Heart right ventricle (tissue), 16 donors: ENCODE data around the gene PRELID3B. TPM values are rescaled to one million over a fixed set of nuclear protein-coding genes. Genes with fewer than 3 reads are reported as not detected.

Experiments
- ATAC-seq, 8 donors: fragments of 200-7000 bp; cut with Tn5 transposase; one replicate each; pipeline ENCODE4 v1.9.1; 2020; ENCODE audit warnings: mild to moderate bottlenecking in 8 of 8, moderate library complexity in 8 of 8, moderate number of reproducible peaks in 1 of 8
- DNase-seq, 2 donors: peaks; one replicate each; pipeline ENCODE4 v3.0.0-alpha.2; 2020
- H3K27ac ChIP-seq, 10 donors: fragments of 200-600 bp; sonication (generic) in 2 of 10; one replicate each; pipeline versions ENCODE4 v1.5.0 to v1.8.0; 2020 to 2022; ENCODE audit warnings: mild to moderate bottlenecking in 3 of 10
- H3K27me3 ChIP-seq, 7 donors: fragments of 200-600 bp; one replicate each; pipeline ENCODE4 v1.8.0; 2021 to 2022; ENCODE audit warnings: mild to moderate bottlenecking in 2 of 7
- H3K36me3 ChIP-seq, 9 donors: fragments of 200-600 bp; sonication (generic) in 1 of 9; one replicate each; pipeline versions ENCODE4 v1.5.0 to v1.8.0; 2020 to 2022; ENCODE audit warnings: mild to moderate bottlenecking in 2 of 9
- H3K4me1 ChIP-seq, 9 donors: fragments of 200-600 bp; sonication (generic) in 1 of 9; one replicate each; pipeline versions ENCODE4 v1.5.0 to v1.8.0; 2020 to 2022; ENCODE audit warnings: mild to moderate bottlenecking in 4 of 9
- H3K4me3 ChIP-seq, 10 donors: fragments of 200-600 bp; sonication (generic) in 2 of 10; one replicate each; pipeline versions ENCODE4 v1.5.0 to v1.8.0; 2020 to 2022; ENCODE audit warnings: mild to moderate bottlenecking in 7 of 10, moderate library complexity in 2 of 10
- H3K9me3 ChIP-seq, 11 donors: fragments of 200-600 bp in 10 of 11; sonication (generic) in 2 of 11; one replicate each; pipeline versions ENCODE4 v1.5.0 to v1.8.0; 2013 to 2022; ENCODE audit warnings: mild to moderate bottlenecking in 2 of 11, control low read depth in 1 of 11, moderate library complexity in 1 of 11
- WGBS, 2 donors: extraction: QIAGEN DNeasy Blood & Tissue Kit; methylation state at CpG; one replicate each; pipeline ENCODE4 v1.1.7; 2013; ENCODE audit warnings: inconsistent platforms in 1 of 2; 5-methylcytosine and 5-hydroxymethylcytosine counted together
- intact Hi-C, 10 donors: fragments of 100-400 bp; cut with DNase I; formaldehyde crosslinking; loops; one replicate each; pipeline versions ENCODE4 v1.11.1 to v1.14.2; 2022
- polyA plus RNA-seq, 2 donors: library from polyadenylated mRNA; stranded (reverse); fragments of 200-250 nt; gene quantifications; one replicate each; pipeline ENCODE4 v1.2.3, GENCODE V29; 2013
- total RNA-seq, 10 donors: library from RNA; stranded (reverse); fragmentation: NEBNext Ultra II Directional in 3 of 10; extraction: Animal tissue kit (Norgen Biotek cat#: 25700) in 3 of 10; gene quantifications; one replicate each; pipeline versions ENCODE4 v1.2.1 to v1.2.4, GENCODE V29; 2021 to 2023
- TF ChIP-seq, protein P1 (sequence below), 9 donors: fragments of 200-600 bp; sonication (generic) in 2 of 9; IDR thresholded peaks; one replicate each; pipeline versions ENCODE4 v1.5.0 to v1.8.0; 2021 to 2022; ENCODE audit warnings: antibody characterized with exemption in 9 of 9, mild to moderate bottlenecking in 5 of 9, moderate library complexity in 1 of 9
- donor health status: Arrhythmogenic right ventricular cardiomyopathy.
- donor health status: ischemic (EF 13 %, LVEDD 7.1; RV severe dilation, severe dysfunction).
- donor health status: healthy with polysubstance abuse.
- donor health status: DM: no; HTN: yes; CAD: no.
- donor health status: DM: no; HTN: no; CAD: no.
- donor health status: ischemic (EF 25% LVEDD 6.9; RV normal size, moderate dysfunction).
- donor health status: ischemic (EF 25% LVEDD 5.7; RV mildly dilated, moderate dysfunction).
- donor health status: healthy.
- donor health status: DM: yes; HTN: yes; CAD: no.
- donor health status: Ischemic cardiomyopathy.
- donor health status: ischemic (EF 35%, LVEDD 5.7; RV mildly dilated, moderate dysfunction).
- donor health status: nonischemic (EF 11% LVEDD 7.7; RV severe dilation, severe dysfunction).
- donor health status: DM: yes; HTN: yes; CAD: no.
- donor health status: PGD.
- donor health status: ischemic (EF 29% LVEDD 5.4; RV normal size, mild dysfunction).
- donor health status: nonischemic (EF 23%, LVEDD 6.1; RV moderate dilation, normal function).

Gene PRELID3B
- total and polyA plus RNA-seq, 12 donors, result 11.5 to 55.9 (median 45.3) TPM

DNA sequence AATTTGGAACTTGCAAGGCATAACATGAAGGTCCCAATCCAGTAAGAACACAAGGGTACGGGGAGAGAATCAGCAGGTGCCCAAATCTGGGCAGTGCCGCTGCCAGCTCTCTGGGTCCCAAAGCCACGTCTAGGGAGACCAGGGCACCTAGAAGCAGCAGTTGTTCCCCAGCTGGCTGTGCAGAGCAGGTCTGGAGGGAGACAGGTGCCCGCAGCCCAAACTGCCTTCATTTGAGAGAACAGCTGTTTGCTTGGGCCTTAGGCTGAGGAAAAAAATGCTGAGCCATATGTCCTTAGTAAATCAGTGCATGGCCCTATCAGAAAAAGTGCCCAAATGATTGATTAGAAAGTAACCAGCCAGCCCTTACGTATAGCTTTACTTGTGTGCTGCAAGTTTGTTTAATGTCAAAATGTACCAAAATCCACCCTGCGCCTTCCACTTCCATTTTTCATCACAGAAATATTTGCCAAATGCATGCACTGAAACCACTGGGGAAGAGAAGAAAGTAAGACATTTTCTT is 9.1 kb upstream of the PRELID3B start:
- TF ChIP-seq, protein P1, sequence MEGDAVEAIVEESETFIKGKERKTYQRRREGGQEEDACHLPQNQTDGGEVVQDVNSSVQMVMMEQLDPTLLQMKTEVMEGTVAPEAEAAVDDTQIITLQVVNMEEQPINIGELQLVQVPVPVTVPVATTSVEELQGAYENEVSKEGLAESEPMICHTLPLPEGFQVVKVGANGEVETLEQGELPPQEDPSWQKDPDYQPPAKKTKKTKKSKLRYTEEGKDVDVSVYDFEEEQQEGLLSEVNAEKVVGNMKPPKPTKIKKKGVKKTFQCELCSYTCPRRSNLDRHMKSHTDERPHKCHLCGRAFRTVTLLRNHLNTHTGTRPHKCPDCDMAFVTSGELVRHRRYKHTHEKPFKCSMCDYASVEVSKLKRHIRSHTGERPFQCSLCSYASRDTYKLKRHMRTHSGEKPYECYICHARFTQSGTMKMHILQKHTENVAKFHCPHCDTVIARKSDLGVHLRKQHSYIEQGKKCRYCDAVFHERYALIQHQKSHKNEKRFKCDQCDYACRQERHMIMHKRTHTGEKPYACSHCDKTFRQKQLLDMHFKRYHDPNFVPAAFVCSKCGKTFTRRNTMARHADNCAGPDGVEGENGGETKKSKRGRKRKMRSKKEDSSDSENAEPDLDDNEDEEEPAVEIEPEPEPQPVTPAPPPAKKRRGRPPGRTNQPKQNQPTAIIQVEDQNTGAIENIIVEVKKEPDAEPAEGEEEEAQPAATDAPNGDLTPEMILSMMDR (IDR thresholded peaks at IDR 0.05), result no peak
- Histone ChIP-seq H3K36me3 (no peaks in the 10 kb centered on the region), H3K9me3 (peaks cover 0 to 7% (median 0%) of the 10 kb centered on the region in 11 donors), H3K4me3 (no peak overlapping the region), H3K27me3 (peaks cover 0 to 41% (median 5%) of the 10 kb centered on the region in 7 donors), H3K4me1 (peaks cover 0 to 6% (median 0%) of the 10 kb centered on the region in 9 donors), H3K27ac (no peak overlapping the region)
- ATAC-seq, result no peak
- intact Hi-C loops, result loop anchor here in 1 of 10 donors (10.0 kb wide), 1 partner anchor 353 kb away; no protein-coding TSS in a partner anchor
- no peak for DNase-seq
- 87% methylated on average over 6 of the region's 6 CpGs for WGBS, 2 donors

DNA sequence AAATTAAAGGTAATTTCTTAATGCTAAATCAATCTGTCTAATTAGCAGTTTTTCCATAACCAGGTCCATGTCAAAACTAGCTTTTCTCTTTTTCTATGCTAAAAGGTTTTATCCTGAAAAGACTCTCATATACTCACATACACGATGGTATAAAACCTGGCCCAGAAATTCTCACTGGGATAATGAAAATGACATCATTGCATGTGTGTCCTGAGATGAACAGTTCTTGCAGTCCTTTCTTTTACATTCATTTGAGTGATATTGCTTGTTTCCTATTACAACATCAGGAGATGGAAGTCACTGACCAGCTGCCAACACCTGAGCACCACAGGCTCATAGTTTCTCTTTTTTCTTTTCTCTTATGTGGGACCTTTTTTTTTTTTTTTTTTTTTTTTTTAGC is 7.9 kb upstream of the PRELID3B start:
- Histone ChIP-seq H3K4me1 (peaks cover 0 to 6% (median 0%) of the 10 kb centered on the region in 9 donors), H3K27ac (no peak overlapping the region), H3K36me3 (no peaks in the 10 kb centered on the region), H3K9me3 (no peaks in the 10 kb centered on the region), H3K27me3 (peaks cover 0 to 32% (median 5%) of the 10 kb centered on the region in 7 donors), H3K4me3 (no peak overlapping the region)
- ATAC-seq (no peak), DNase-seq (no peak)
- 52 to 70% methylated on average over 1 of the region's 1 CpG for whole genome bisulfite sequencing, 2 donors
- TF ChIP-seq, protein P1 (IDR thresholded peaks at IDR 0.05), result no peak
- intact Hi-C loops, result loop anchor here in 1 of 10 donors (10.0 kb wide), 1 partner anchor 354 kb away; no protein-coding TSS in a partner anchor

DNA sequence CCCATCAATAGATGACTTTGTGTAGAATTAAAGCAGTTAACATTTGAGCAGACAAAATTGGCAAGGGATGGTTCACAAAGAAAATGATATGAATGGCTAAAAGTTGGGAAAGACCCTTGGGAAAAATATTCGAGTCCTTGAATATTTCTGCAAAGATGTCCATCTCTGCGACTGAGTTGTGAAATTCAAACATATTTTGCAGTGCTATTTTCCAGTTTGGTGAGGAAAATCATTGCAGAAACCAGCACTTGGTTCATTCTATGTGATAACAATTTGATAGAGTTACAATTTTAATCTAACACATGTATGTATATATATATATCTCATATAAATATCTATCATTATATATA is 6.1 kb upstream of the PRELID3B start:
- TF ChIP-seq, protein P1 (IDR thresholded peaks at IDR 0.05), result no peak
- Histone ChIP-seq H3K4me1 (peaks cover 0 to 6% (median 0%) of the 10 kb centered on the region in 9 donors), H3K4me3 (no peak overlapping the region), H3K36me3 (no peaks in the 10 kb centered on the region), H3K27me3 (peaks cover 0 to 28% (median 5%) of the 10 kb centered on the region in 7 donors), H3K27ac (no peak overlapping the region), H3K9me3 (no peaks in the 10 kb centered on the region)
- intact Hi-C loops, result loop anchor here in 2 of 10 donors (5.0 to 10.0 kb wide), 2 partner anchors 174 to 176 kb away; no protein-coding TSS in a partner anchor
- 71 to 72% methylated on average over 2 of the region's 2 CpGs for WGBS, 2 donors
- DNase-seq (no peak), ATAC-seq (no peak)

DNA sequence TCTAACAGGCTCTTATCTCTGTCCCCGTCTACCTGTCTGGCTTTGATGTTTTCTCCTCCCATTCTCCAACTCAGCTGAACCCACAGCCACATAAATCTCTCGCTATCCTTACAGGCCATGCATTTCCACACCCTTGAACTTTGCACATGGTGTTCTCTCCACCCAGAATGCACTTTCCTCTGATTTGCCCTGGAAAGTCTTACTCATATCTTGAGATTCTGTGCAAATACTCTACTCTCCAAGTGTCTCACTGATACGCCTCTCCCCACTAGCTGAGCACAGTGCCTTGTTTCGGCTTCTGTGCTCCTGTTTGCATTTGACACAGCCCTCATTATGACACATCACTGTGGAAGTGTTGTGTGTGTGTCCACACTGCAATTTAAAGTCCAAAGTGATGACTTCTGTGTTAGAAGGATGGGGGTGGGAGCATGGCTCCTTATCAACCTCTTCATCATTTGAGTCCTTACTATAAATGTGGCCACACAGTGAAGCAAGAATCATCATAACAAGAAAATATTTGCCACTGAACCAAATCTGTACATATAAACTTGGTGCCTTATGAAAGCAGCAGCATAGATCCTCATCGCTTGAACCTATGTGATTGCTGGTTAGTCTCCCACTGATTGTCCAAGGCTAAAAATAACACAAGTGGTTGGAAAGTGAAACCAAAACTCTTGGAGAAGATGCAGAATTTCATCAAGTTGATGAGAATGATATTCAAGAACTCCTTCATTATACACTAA is 5.5 kb upstream of the PRELID3B start:
- Histone ChIP-seq H3K36me3 (no peaks in the 10 kb centered on the region), H3K27me3 (peaks cover 0 to 24% (median 5%) of the 10 kb centered on the region in 7 donors), H3K27ac (no peak overlapping the region), H3K4me1 (peaks cover 3 to 11% (median 4%) of the 10 kb centered on the region in 9 donors), H3K4me3 (no peak overlapping the region), H3K9me3 (no peaks in the 10 kb centered on the region)
- ATAC-seq (peak in 1 of 8 donors; percentile 13), DNase-seq (no peak)
- 81 to 86% methylated on average over 5 of the region's 5 CpGs for WGBS, 2 donors
- intact Hi-C loops, result loop anchor here in 2 of 10 donors (5.0 to 10.0 kb wide), 2 partner anchors 173 to 176 kb away; no protein-coding TSS in a partner anchor
- TF ChIP-seq, protein P1 (IDR thresholded peaks at IDR 0.05), result no peak
